Stomach (tissue), 4 donors: ENCODE measurements around the gene CIP2A.

Experiments
- POLR2A ChIP-seq, 4 donors: fragments of 450-650 bp; IDR thresholded peaks; one replicate each; pipeline ENCODE4 v1.6.1; 2016; ENCODE audit warnings: antibody characterized with exemption in 4 of 4, control low read depth in 2 of 4, mild to moderate bottlenecking in 1 of 4, moderate library complexity in 1 of 4
- TF ChIP-seq, protein P1 (sequence below), 7 experiments: fragments of 450-650 bp in 4 of 7; fragments of 200-600 bp in 3 of 7; sonication (generic) in 3 of 7; IDR thresholded peaks; one replicate each; pipeline ENCODE4 v1.5.1; 2016 to 2019; ENCODE audit warnings: antibody characterized with exemption in 7 of 7, control low read depth in 2 of 7, mild to moderate bottlenecking in 1 of 7

GRCh38 chr3:108603691-108604090, 14.5 kb upstream of the CIP2A start:
- no peak for TF ChIP-seq POLR2A (IDR thresholded peaks at IDR 0.05)
- TF ChIP-seq, protein P1, sequence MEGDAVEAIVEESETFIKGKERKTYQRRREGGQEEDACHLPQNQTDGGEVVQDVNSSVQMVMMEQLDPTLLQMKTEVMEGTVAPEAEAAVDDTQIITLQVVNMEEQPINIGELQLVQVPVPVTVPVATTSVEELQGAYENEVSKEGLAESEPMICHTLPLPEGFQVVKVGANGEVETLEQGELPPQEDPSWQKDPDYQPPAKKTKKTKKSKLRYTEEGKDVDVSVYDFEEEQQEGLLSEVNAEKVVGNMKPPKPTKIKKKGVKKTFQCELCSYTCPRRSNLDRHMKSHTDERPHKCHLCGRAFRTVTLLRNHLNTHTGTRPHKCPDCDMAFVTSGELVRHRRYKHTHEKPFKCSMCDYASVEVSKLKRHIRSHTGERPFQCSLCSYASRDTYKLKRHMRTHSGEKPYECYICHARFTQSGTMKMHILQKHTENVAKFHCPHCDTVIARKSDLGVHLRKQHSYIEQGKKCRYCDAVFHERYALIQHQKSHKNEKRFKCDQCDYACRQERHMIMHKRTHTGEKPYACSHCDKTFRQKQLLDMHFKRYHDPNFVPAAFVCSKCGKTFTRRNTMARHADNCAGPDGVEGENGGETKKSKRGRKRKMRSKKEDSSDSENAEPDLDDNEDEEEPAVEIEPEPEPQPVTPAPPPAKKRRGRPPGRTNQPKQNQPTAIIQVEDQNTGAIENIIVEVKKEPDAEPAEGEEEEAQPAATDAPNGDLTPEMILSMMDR (IDR thresholded peaks at IDR 0.05): no peak
